K562 (cell line): ENCODE data around the gene PDLIM4. TPM values are rescaled to one million over a fixed set of nuclear protein-coding genes. Genes with fewer than 3 reads are reported as not detected.

Source experiments
- ATAC-seq: fragments of 200-7000 bp; cut with Tn5 transposase; 3 replicates; pipeline ENCODE4 v1.9.1; 2020; ENCODE audit warnings: moderate library complexity
- BruUV-seq: library from RNA; stranded (reverse); fragments of 400-500 nt; replicated peaks from 2 replicates; lab custom pipeline; 2021; lab: Mats Ljungman, UMichigan
- CTCF ChIA-PET: fragments of 300-600 bp; formaldehyde crosslinking; extraction: SDS; loops from one replicate; lab custom pipeline; 2021; ENCODE audit warnings: low intra/inter-chr PET ratio; lab: Yijun Ruan, JAX
- POLR2A ChIA-PET: fragments of 300-600, 350-650 bp; sonication (Branson Sonifier 250); formaldehyde crosslinking; extraction: SDS; loops from one replicate; lab custom pipeline; 2021; ENCODE audit warnings: antibody characterized with exemption, inconsistent platforms; lab: Yijun Ruan, JAX
- DNase-seq, 4 experiments: peaks; one replicate each; pipeline versions ENCODE4 v3.0.0 to v3.0.0-alpha.2; 2011 to 2018; ENCODE audit warnings: low spot score in 3 of 4, mixed read lengths in 3 of 4; ENCODE audit errors: extremely low read depth in 1 of 4
- FAIRE-seq: peaks from 2 replicates; lab custom pipeline; 2011; peaks lifted over from hg19 to GRCh38; lab: Jason Lieb, UNC
- H2AFZ ChIP-seq: 2 replicates; pipeline ENCODE4 v1.6.0; 2011; ENCODE audit warnings: low read depth, low read length, control low read depth, inconsistent platforms
- H3K27ac ChIP-seq: fragments of 200-600 bp; 3 replicates; pipeline ENCODE4 v1.8.0; 2011; ENCODE audit warnings: low read depth, mild to moderate bottlenecking, control low read depth, inconsistent platforms, low read length, moderate library complexity, mixed read lengths; ENCODE audit errors: extremely low read depth
- H3K27me3 ChIP-seq, 2 experiments: fragments of 300-600 bp in 1 of 2; 2 replicates in 1 of 2; 3 replicates in 1 of 2; pipeline versions ENCODE4 v1.6.0 to v1.8.0; 2011; ENCODE audit warnings: inconsistent platforms in 2 of 2, low read length in 2 of 2, mild to moderate bottlenecking in 1 of 2, mixed read lengths in 1 of 2, moderate library complexity in 1 of 2; ENCODE audit not compliant: control insufficient read depth in 2 of 2, insufficient read depth in 2 of 2
- H3K36me3 ChIP-seq: fragments of 300-600 bp; 3 replicates; pipeline ENCODE4 v1.8.0; 2011; ENCODE audit warnings: mild to moderate bottlenecking, low read length, inconsistent platforms; ENCODE audit not compliant: control insufficient read depth, insufficient read depth
- H3K4me1 ChIP-seq, 2 experiments: fragments of 200-600 bp in 1 of 2; replicated peaks in 1 of 2; 2 replicates in 1 of 2; 3 replicates in 1 of 2; pipeline versions ENCODE4 v1.5.1 to v1.8.0; 2011; ENCODE audit warnings: inconsistent platforms in 2 of 2, low read length in 2 of 2, mild to moderate bottlenecking in 1 of 2, mixed read lengths in 1 of 2, moderate library complexity in 1 of 2; ENCODE audit not compliant: control insufficient read depth in 2 of 2, insufficient read depth in 2 of 2
- H3K4me2 ChIP-seq: 2 replicates; pipeline ENCODE4 v1.6.1; 2011; ENCODE audit warnings: low read length, control low read depth, inconsistent platforms, mixed read lengths; ENCODE audit not compliant: insufficient read depth
- H3K4me3 ChIP-seq: fragments of 200-600 bp; sonication (generic), shearing (Covaris generic); 2 replicates; pipeline ENCODE4 v1.5.1; 2016; ENCODE audit warnings: control low read depth, inconsistent platforms
- H3K79me2 ChIP-seq: fragments of 200-600 bp; 3 replicates; pipeline ENCODE4 v1.8.0; 2011; ENCODE audit warnings: low read length, inconsistent platforms; ENCODE audit not compliant: control insufficient read depth, insufficient read depth
- H3K9ac ChIP-seq, 2 experiments: 2 replicates each; pipeline versions ENCODE4 v1.6.0 to v1.6.1; 2011; ENCODE audit warnings: low read depth in 2 of 2, low read length in 2 of 2, control low read depth in 1 of 2, inconsistent platforms in 1 of 2, mild to moderate bottlenecking in 1 of 2, mixed read lengths in 1 of 2; ENCODE audit not compliant: insufficient read depth in 1 of 2
- H3K9me1 ChIP-seq: one replicate; pipeline ENCODE4 v1.6.0; 2011; ENCODE audit warnings: inconsistent platforms, mild to moderate bottlenecking, low read length, moderate library complexity; ENCODE audit not compliant: control insufficient read depth, insufficient read depth
- H3K9me3 ChIP-seq: replicated peaks from 2 replicates; pipeline ENCODE4 v1.5.1; 2011; ENCODE audit warnings: low read depth, low read length, inconsistent platforms; ENCODE audit not compliant: control insufficient read depth, insufficient read depth
- H4K20me1 ChIP-seq: replicated peaks from 2 replicates; pipeline ENCODE4 v1.6.1; 2011; ENCODE audit warnings: low read length, inconsistent platforms, mixed read lengths; ENCODE audit not compliant: control insufficient read depth, insufficient read depth
- HDAC8 ChIP-seq: fragments of 450-650 bp; IDR thresholded peaks from 2 replicates; pipeline ENCODE4 v1.6.1; 2016; ENCODE audit warnings: mild to moderate bottlenecking, missing genetic modification characterization, moderate library complexity, missing compliant biosample characterization
- NCOR1 ChIP-seq: fragments of 450-650 bp; IDR thresholded peaks from 2 replicates; pipeline ENCODE4 v1.6.1; 2016; ENCODE audit warnings: mild to moderate bottlenecking, moderate library complexity
- POLR2G ChIP-seq: fragments of 200-400 bp; formaldehyde crosslinking; IDR thresholded peaks from 2 replicates; pipeline ENCODE4 v1.6.1; 2017; ENCODE audit warnings: low read depth, mild to moderate bottlenecking, antibody characterized with exemption, low read length, moderate library complexity
- POLR2H ChIP-seq: IDR thresholded peaks from 2 replicates; pipeline ENCODE4 v1.6.1; 2016; ENCODE audit warnings: missing genetic modification characterization, low read depth, mild to moderate bottlenecking, control low read depth, missing compliant biosample characterization, moderate library complexity
- RBFOX2 ChIP-seq: fragments of 200-400 bp; formaldehyde crosslinking; IDR thresholded peaks from 2 replicates; pipeline ENCODE4 v1.6.1; 2017; ENCODE audit warnings: low read depth, mild to moderate bottlenecking, low read length, moderate library complexity
- SNIP1 ChIP-seq: fragments of 450-650 bp; IDR thresholded peaks from 2 replicates; pipeline ENCODE4 v1.7.1; 2017; ENCODE audit warnings: low read depth, mild to moderate bottlenecking
- SUPT5H ChIP-seq: fragments of 450-650 bp; IDR thresholded peaks from 2 replicates; pipeline ENCODE4 v1.6.1; 2016
- UBTF ChIP-seq, 2 experiments: IDR thresholded peaks; 2 replicates each; pipeline ENCODE4 v1.6.1; 2012; ENCODE audit warnings: improper control_type of control experiment in 2 of 2, low read depth in 2 of 2, low read length in 2 of 2, borderline replicate concordance in 1 of 2
- ZNF655 ChIP-seq: fragments of 250-450 bp; sonication (Bioruptor Pico); IDR thresholded peaks from 2 replicates; pipeline ENCODE4 v1.5.0; 2021
- ZNF696 ChIP-seq: fragments of 250-450 bp; sonication (Bioruptor Pico); conservative IDR thresholded peaks from 2 replicates; pipeline ENCODE4 v1.4.0; 2020; ENCODE audit warnings: mild to moderate bottlenecking, moderate library complexity
- WGBS: fragments of 100-300 bp; shearing (Covaris generic); methylation state at CpG from one replicate; pipeline ENCODE4 v1.1.6; 2016; ENCODE audit warnings: low coverage, mixed read lengths; ENCODE audit not compliant: insufficient coverage; ENCODE audit errors: missing lambda C conversion rate; 5-methylcytosine and 5-hydroxymethylcytosine counted together
- in situ Hi-C: fragments of 300-500 bp; cut with MboI; formaldehyde crosslinking; loops from 4 replicates; pipeline ENCODE4 v1.15.0; 2018; ENCODE audit warnings: inconsistent platforms, mixed read lengths
- intact Hi-C: fragments of 100-400 bp; cut with micrococcal nuclease; formaldehyde crosslinking; loops from 2 replicates; pipeline ENCODE4 v1.14.2; 2022
- polyA plus RNA-seq, 8 experiments: library from polyadenylated mRNA; depleted of rRNA in 4 of 8; stranded (reverse) in 5 of 8; unstranded in 3 of 8; fragments of >200 nt; fragmentation: Nextera tagmentation in 2 of 8; fragmentation: Illumina TruSeq in 1 of 8; extraction: Ambion mirVana in 2 of 8; extraction: Trizol in 1 of 8; gene quantifications; 2 replicates each; pipeline versions ENCODE4 v1.2.1 to v1.2.3, GENCODE V29; 2011 to 2014; ENCODE audit warnings: inconsistent platforms in 1 of 8, missing spikeins in 1 of 8
- total RNA-seq, 7 experiments: library from RNA; depleted of rRNA in 6 of 7; stranded (reverse); fragments of >200 nt in 6 of 7; fragmentation: Illumina TruSeq in 2 of 7; extraction: Trizol in 2 of 7; gene quantifications; 2 replicates each; pipeline versions ENCODE4 v1.2.1 to v1.2.3, GENCODE V29; 2011 to 2021; ENCODE audit warnings: low replicate concordance in 1 of 7

The PDLIM4 gene
- total and polyA plus RNA-seq, 9 of the 15 experiments (the other 6 are each of a cell fraction or from before 2014, with no cell fraction given): 0.28 to 32.8 (median 13.1) TPM

GRCh38 chr5:132274050-132274792 lies 16.7 kb downstream of the PDLIM4 start:
- BruUV-seq: no TSS peak
- intact Hi-C loops: loop anchor here (5.0 kb wide), 1 partner anchor 37 kb away; no protein-coding TSS in a partner anchor
- H3K4me1 ChIP-seq: peaks cover 28 to 47% of the 10 kb centered on the region in 2 experiments; a peak in 4 of 5 replicates
- H3K27ac ChIP-seq: no peak overlapping the region
- H3K4me2 ChIP-seq: no peak overlapping the region
- no peaks in the 10 kb centered on the region for H4K20me1 ChIP-seq
- H3K36me3 ChIP-seq: peaks cover 10% of the 10 kb centered on the region; the same call in 2 of the 3 replicates
- CTCF ChIA-PET: no interaction called here
- TF ChIP-seq HDAC8 (tag) (no peak), SNIP1 (no peak), ZNF655 (CRISPR knock-in tag) (no peak), RBFOX2 (0 out of 2 replicates have a peak, but pooled peaks have one; percentile 18), ZNF696 (CRISPR knock-in tag) (no peak), SUPT5H (no peak), NCOR1 (no peak), POLR2H (tag) (no peak), POLR2G (peak; percentile 41; the same call in 1 of the 2 replicates), UBTF (IDR thresholded peaks at IDR 0.05; ENCODE audit: borderline replicate concordance in 1 of 2, low read depth in 2 of 2, low read length in 2 of 2) (no peak)
- no peak overlapping the region for H3K4me3 ChIP-seq
- no peaks in the 10 kb centered on the region for H3K27me3 ChIP-seq
- in situ Hi-C loops: no loop called here
- ATAC-seq (no peak), DNase-seq (peak in 2 of 4 experiments; percentile 59 to 65), FAIRE-seq (no peak)
- H3K9ac ChIP-seq: peak overlapping the region in 1 of 2 experiments; percentile 82; a peak in 3 of 4 replicates
- peak overlapping the region; percentile 2; the same call in 1 of the 2 replicates for H2AFZ ChIP-seq
- H3K9me1 ChIP-seq: no peaks in the 10 kb centered on the region
- H3K9me3 ChIP-seq: no peaks in the 10 kb centered on the region
- POLR2A ChIA-PET: interaction anchor here (0.9 kb wide), 1 partner anchor 8 kb away, joined by 3 read pairs; no protein-coding TSS in a partner anchor
- H3K79me2 ChIP-seq: no peaks in the 10 kb centered on the region
- WGBS: 64% methylated on average over 14 of the region's 14 CpGs
